ENCODE data around the gene KIF21B.

The KIF21B gene, protein sequence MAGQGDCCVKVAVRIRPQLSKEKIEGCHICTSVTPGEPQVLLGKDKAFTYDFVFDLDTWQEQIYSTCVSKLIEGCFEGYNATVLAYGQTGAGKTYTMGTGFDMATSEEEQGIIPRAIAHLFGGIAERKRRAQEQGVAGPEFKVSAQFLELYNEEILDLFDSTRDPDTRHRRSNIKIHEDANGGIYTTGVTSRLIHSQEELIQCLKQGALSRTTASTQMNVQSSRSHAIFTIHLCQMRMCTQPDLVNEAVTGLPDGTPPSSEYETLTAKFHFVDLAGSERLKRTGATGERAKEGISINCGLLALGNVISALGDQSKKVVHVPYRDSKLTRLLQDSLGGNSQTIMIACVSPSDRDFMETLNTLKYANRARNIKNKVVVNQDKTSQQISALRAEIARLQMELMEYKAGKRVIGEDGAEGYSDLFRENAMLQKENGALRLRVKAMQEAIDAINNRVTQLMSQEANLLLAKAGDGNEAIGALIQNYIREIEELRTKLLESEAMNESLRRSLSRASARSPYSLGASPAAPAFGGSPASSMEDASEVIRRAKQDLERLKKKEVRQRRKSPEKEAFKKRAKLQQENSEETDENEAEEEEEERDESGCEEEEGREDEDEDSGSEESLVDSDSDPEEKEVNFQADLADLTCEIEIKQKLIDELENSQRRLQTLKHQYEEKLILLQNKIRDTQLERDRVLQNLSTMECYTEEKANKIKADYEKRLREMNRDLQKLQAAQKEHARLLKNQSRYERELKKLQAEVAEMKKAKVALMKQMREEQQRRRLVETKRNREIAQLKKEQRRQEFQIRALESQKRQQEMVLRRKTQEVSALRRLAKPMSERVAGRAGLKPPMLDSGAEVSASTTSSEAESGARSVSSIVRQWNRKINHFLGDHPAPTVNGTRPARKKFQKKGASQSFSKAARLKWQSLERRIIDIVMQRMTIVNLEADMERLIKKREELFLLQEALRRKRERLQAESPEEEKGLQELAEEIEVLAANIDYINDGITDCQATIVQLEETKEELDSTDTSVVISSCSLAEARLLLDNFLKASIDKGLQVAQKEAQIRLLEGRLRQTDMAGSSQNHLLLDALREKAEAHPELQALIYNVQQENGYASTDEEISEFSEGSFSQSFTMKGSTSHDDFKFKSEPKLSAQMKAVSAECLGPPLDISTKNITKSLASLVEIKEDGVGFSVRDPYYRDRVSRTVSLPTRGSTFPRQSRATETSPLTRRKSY (N-terminal part only)

DNA sequence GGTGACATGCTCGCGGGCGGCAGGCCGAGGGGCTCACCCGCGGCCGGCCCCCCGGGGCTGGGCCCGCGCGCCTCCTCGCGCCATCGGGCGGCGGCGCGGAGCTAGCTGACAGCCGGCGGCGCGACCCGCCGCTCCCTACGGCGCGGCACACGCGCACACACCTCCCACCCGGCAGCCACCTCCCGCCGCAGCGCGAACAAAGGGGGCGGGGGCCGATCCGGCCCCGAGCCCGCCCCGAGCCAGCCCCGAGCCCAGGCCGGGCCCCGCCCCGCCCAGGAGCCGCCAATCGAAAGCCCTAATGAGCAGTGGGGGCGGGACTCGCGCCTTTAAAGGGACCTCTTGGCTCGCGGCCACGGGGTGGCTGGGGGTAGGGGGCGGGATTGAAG, at the start of gene KIF21B:
Gene KIF21B, minus strand, starts transcription at position 198 of the 386 bp plus-strand sequence. CDS start 331 bp downstream, outside the sequence.
- Histone ChIP-seq H3K4me3 (ENCODE audit: low read length) (peak within 1 kb of the TSS; percentile 72), H3K9me3 (ENCODE audit: control insufficient read depth, low read depth, low read length) (no peaks in the 10 kb centered on the region), H3K27me3 (ENCODE audit: control insufficient read depth, insufficient read depth, low read length) (peaks cover 8% of the 10 kb centered on the region), H3K36me3 (ENCODE audit: control insufficient read depth, low read depth, low read length) (no peaks in the 10 kb centered on the region), H3K4me1 (ENCODE audit: control insufficient read depth, low read depth, low read length) (peaks cover 37% of the 10 kb centered on the region), H3K27ac (ENCODE audit: low read length) (no peak within 1 kb of the TSS), H3K9ac (ENCODE audit: low read length) (peak within 1 kb of the TSS; percentile 31)

DNA sequence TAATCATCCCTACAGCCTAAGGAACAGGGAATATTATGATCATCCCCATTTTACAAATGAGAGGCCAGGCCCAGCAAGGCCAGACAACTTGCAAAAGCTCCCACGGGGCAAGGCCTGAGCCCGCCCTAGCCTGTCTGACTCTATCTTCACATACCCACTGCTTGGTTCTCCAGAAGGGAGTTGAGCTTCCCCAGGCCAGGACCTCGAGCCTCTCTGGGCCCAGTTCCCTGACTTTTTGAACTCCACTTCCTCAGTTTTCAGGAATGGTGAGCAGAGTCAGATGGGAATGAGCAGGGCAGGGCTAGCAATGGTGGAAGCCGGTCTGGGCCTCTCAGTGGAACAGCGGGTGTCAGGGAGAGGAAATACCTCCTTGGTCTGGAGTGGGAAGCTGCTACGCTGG, 49.4 kb upstream of the KIF21B start:
- H3K4me3 ChIP-seq (ENCODE audit: low read length): no peak overlapping the region
- no peaks in the 10 kb centered on the region for H3K27me3 ChIP-seq (ENCODE audit: control insufficient read depth, insufficient read depth, low read length)
- no peak overlapping the region for H3K9ac ChIP-seq (ENCODE audit: low read length)
- no peaks in the 10 kb centered on the region for H3K9me3 ChIP-seq (ENCODE audit: control insufficient read depth, low read depth, low read length)
- H3K27ac ChIP-seq (ENCODE audit: low read length): no peak overlapping the region
- H3K36me3 ChIP-seq (ENCODE audit: control insufficient read depth, low read depth, low read length): no peaks in the 10 kb centered on the region
- H3K4me1 ChIP-seq (ENCODE audit: control insufficient read depth, low read depth, low read length): no peaks in the 10 kb centered on the region

DNA sequence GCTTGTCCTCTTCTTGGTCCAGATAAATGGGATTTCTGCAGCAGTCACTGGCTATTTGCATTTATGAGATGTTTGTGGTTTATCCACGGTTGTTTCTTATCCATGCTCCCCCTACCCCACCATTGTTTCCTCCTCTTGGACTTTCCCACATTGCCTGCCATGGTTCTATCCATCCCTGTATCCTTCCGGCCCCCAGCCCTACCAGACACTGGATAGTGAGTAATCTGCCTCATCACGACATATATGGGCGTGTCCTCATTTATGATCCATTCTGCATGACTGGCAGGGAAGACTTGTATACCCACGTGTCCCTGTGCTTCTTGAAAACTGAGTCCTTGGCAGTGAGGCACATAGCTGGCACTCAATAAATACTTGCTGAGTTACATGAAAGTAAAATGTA, 48.6 kb upstream of the KIF21B start:
- no peaks in the 10 kb centered on the region for H3K27me3 ChIP-seq (ENCODE audit: control insufficient read depth, insufficient read depth, low read length)
- no peaks in the 10 kb centered on the region for H3K36me3 ChIP-seq (ENCODE audit: control insufficient read depth, low read depth, low read length)
- no peaks in the 10 kb centered on the region for H3K4me1 ChIP-seq (ENCODE audit: control insufficient read depth, low read depth, low read length)
- no peak overlapping the region for H3K9ac ChIP-seq (ENCODE audit: low read length)
- no peak overlapping the region for H3K27ac ChIP-seq (ENCODE audit: low read length)
- no peak overlapping the region for H3K4me3 ChIP-seq (ENCODE audit: low read length)
- no peaks in the 10 kb centered on the region for H3K9me3 ChIP-seq (ENCODE audit: control insufficient read depth, low read depth, low read length)

DNA sequence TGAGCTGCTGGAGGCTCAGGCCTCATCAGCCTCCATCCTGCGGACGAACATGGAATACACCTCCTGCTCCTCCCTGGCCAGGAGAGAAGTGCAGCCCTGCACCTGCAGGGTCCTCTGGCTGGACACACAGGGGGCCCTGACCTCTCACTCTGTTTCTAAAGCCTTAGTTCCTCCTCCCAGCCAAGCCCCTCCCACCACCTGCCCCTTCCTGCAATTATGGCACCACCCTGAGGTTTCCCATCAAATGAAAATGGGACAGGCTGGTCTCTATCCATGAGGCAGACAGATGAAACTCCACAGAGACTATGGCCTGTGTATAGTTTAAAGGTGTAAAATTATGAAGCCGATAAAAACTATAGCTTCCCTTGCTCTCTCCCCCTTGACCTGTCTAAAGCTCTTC, 46.1 kb upstream of the KIF21B start:
- no peak overlapping the region for H3K4me3 ChIP-seq (ENCODE audit: low read length)
- no peak overlapping the region for H3K27ac ChIP-seq (ENCODE audit: low read length)
- H3K4me1 ChIP-seq (ENCODE audit: control insufficient read depth, low read depth, low read length): no peaks in the 10 kb centered on the region
- H3K36me3 ChIP-seq (ENCODE audit: control insufficient read depth, low read depth, low read length): no peaks in the 10 kb centered on the region
- H3K9me3 ChIP-seq (ENCODE audit: control insufficient read depth, low read depth, low read length): no peaks in the 10 kb centered on the region
- no peak overlapping the region for H3K9ac ChIP-seq (ENCODE audit: low read length)
- H3K27me3 ChIP-seq (ENCODE audit: control insufficient read depth, insufficient read depth, low read length): no peaks in the 10 kb centered on the region

DNA sequence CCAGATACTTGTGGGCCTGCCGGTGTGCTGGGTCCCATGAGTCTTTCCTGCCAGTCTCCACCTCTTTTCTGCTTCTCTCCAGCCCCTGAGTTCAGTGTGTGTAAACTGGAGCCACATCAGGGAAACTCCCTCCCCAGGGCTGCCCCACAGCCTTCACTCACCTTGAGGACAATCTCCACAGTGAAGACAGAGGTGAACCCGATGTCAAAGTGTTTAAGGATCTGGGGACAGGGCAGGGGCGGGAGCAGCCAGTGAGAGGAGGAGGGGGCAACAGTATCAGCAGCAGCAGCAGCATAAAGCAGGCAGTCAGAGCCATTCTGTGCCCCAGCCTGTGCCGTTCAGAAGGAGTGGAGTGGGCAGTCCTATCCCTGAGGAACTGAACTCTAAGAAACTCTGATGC, 45.5 kb upstream of the KIF21B start:
- no peaks in the 10 kb centered on the region for H3K4me1 ChIP-seq (ENCODE audit: control insufficient read depth, low read depth, low read length)
- no peak overlapping the region for H3K27ac ChIP-seq (ENCODE audit: low read length)
- no peak overlapping the region for H3K4me3 ChIP-seq (ENCODE audit: low read length)
- no peaks in the 10 kb centered on the region for H3K36me3 ChIP-seq (ENCODE audit: control insufficient read depth, low read depth, low read length)
- no peaks in the 10 kb centered on the region for H3K27me3 ChIP-seq (ENCODE audit: control insufficient read depth, insufficient read depth, low read length)
- H3K9ac ChIP-seq (ENCODE audit: low read length): no peak overlapping the region
- H3K9me3 ChIP-seq (ENCODE audit: control insufficient read depth, low read depth, low read length): no peaks in the 10 kb centered on the region

DNA sequence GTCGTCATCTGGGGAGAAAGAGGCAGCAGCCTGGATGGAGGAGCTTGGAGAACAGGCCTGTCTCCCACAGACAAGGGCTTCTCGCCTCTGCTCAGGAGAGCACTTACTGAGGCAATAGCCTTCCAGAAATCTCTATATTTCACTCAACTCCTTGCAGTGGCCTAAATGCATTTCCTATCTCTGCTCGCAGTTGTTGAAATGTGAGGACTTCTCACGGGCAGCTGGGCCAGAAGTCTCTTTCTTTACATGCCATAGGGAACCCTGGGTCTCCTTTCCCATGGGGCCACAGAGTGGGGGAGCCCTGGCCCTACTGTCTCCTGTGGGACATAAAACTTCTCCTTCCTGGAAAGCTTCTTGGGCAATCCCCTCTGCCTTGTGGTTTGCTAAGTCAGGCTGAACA, 43.5 kb upstream of the KIF21B start:
- H3K9ac ChIP-seq (ENCODE audit: low read length): no peak overlapping the region
- no peak overlapping the region for H3K27ac ChIP-seq (ENCODE audit: low read length)

DNA sequence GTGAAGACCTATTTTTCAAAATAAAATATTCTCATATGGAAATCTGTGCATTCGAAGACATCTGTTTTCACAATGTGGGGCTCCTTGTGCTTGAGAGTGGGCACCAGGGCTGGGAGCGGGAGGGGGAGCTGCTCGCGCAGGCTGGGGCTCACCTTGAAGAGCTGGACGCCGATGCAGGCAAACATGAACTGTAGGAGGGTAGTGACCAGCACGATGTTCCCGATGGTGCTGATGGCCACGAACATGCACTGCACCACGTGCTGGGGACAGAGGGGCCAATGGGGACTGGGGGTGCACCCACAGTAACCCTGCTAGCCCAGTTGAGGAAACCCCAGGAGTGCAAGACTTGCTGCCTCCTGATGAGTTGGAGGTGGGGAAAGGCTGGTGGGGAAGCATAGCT, 42.2 kb upstream of the KIF21B start:
- Histone ChIP-seq H3K4me3 (ENCODE audit: low read length) (no peak overlapping the region), H3K9ac (ENCODE audit: low read length) (no peak overlapping the region), H3K27me3 (ENCODE audit: control insufficient read depth, insufficient read depth, low read length) (no peaks in the 10 kb centered on the region), H3K4me1 (ENCODE audit: control insufficient read depth, low read depth, low read length) (peaks cover 5% of the 10 kb centered on the region), H3K36me3 (ENCODE audit: control insufficient read depth, low read depth, low read length) (no peaks in the 10 kb centered on the region), H3K9me3 (ENCODE audit: control insufficient read depth, low read depth, low read length) (no peaks in the 10 kb centered on the region), H3K27ac (ENCODE audit: low read length) (no peak overlapping the region)

More for the DNA sequence above, 43.5 kb upstream of the KIF21B start:
- H3K36me3 ChIP-seq (ENCODE audit: control insufficient read depth, low read depth, low read length): no peaks in the 10 kb centered on the region
- H3K4me1 ChIP-seq (ENCODE audit: control insufficient read depth, low read depth, low read length): peaks cover 5% of the 10 kb centered on the region
- H3K4me3 ChIP-seq (ENCODE audit: low read length): no peak overlapping the region
- no peaks in the 10 kb centered on the region for H3K27me3 ChIP-seq (ENCODE audit: control insufficient read depth, insufficient read depth, low read length)
- H3K9me3 ChIP-seq (ENCODE audit: control insufficient read depth, low read depth, low read length): no peaks in the 10 kb centered on the region

DNA sequence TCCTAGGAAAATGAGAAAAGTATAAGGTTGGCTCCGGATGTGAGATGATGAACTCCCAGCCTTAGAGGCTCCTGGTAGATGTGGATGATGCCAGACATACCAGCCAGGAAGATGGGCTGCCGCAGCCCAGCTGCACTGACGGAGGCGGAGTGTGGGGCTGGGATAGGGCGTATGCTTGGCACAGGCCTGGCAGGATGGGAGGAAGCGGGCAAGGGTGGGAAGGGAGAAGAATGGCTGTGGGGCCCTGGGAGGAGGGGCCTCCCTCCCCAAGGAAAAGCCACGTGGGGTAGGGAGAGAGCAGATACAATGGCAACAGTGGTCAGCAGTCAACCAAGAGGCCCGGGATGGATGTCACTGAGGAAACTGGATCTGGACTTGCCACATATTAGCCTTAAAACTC, 41.3 kb upstream of the KIF21B start:
- H3K36me3 ChIP-seq (ENCODE audit: control insufficient read depth, low read depth, low read length): no peaks in the 10 kb centered on the region
- H3K9me3 ChIP-seq (ENCODE audit: control insufficient read depth, low read depth, low read length): no peaks in the 10 kb centered on the region
- no peaks in the 10 kb centered on the region for H3K27me3 ChIP-seq (ENCODE audit: control insufficient read depth, insufficient read depth, low read length)
- peaks cover 8% of the 10 kb centered on the region for H3K4me1 ChIP-seq (ENCODE audit: control insufficient read depth, low read depth, low read length)
- H3K4me3 ChIP-seq (ENCODE audit: low read length): no peak overlapping the region
- no peak overlapping the region for H3K27ac ChIP-seq (ENCODE audit: low read length)
- H3K9ac ChIP-seq (ENCODE audit: low read length): no peak overlapping the region

DNA sequence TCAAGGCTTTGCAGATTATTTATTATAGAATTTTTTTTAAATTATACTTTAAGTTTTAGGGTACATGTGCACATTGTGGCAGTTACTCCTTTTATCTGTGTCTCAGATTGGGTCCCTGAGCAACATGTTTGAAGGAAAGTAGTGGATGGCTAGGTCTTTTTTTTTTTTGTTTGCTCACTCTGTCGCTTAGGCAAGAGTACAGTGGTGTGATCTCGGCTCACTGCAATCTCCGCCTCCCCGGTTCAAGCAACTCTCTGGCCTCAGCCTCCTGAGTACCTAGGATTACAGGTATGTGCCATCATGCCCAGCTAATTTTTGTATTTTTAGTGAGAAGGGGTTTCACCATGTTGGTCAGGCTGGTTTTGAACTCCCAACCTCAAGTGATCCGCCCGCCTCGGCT, 39.6 kb upstream of the KIF21B start:
- Histone ChIP-seq H3K9ac (ENCODE audit: low read length) (no peak overlapping the region), H3K4me3 (ENCODE audit: low read length) (no peak overlapping the region), H3K9me3 (ENCODE audit: control insufficient read depth, low read depth, low read length) (no peaks in the 10 kb centered on the region), H3K27ac (ENCODE audit: low read length) (no peak overlapping the region), H3K36me3 (ENCODE audit: control insufficient read depth, low read depth, low read length) (no peaks in the 10 kb centered on the region), H3K4me1 (ENCODE audit: control insufficient read depth, low read depth, low read length) (peaks cover 19% of the 10 kb centered on the region), H3K27me3 (ENCODE audit: control insufficient read depth, insufficient read depth, low read length) (no peaks in the 10 kb centered on the region)

DNA sequence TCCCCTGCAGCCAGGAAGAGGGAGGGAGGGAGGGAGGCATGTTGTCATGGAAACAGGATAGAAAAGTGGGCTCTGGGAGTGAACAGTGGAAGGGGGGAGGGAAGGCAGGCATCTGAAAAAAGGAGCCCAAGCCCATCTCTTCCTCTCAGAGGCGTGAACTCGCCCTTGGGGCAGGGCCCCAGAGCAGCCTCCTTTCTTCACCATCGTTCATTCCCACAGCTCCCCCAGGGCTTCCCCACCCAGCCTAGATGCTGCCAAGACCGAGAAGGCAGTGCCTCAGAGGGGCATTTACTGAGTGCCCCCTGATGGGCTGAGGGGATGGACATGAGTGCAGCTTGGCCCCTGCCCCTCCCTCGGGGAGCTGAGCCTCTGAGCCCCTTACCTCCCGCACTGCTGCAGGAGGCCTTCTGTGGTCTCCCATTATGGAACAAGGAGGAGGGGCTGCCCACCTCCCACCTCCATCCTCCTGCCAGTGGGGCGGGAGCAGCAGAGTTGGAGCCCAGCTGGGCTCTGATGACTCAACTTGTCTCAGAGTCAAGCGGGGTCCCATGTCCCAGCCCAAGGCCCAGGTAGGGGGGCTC, 39.1 kb upstream of the KIF21B start:
- Histone ChIP-seq H3K36me3 (ENCODE audit: control insufficient read depth, low read depth, low read length) (no peaks in the 10 kb centered on the region), H3K4me3 (ENCODE audit: low read length) (no peak overlapping the region), H3K9ac (ENCODE audit: low read length) (no peak overlapping the region), H3K4me1 (ENCODE audit: control insufficient read depth, low read depth, low read length) (peaks cover 19% of the 10 kb centered on the region), H3K27ac (ENCODE audit: low read length) (no peak overlapping the region), H3K9me3 (ENCODE audit: control insufficient read depth, low read depth, low read length) (no peaks in the 10 kb centered on the region), H3K27me3 (ENCODE audit: control insufficient read depth, insufficient read depth, low read length) (no peaks in the 10 kb centered on the region)

DNA sequence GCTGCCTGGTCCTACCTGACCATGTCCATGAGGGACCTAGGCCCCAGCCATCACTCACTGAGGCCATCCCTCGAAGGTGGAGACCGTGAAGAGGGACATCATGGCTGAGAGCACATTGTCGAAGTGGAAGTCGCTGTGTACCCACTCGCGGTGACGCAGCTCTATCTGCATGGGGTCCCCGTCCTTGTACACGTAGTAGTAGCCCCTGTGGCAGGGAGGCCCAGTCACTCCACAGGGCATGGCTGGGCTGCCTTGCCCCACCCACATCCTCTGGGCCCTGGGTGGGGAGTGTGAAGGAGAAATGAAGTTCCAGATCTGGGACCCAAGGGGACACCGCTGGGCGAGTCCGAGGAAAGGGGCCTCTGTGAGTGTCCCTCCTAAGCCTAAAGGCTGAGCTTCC, 38.4 kb upstream of the KIF21B start:
- no peak overlapping the region for H3K27ac ChIP-seq (ENCODE audit: low read length)
- H3K4me1 ChIP-seq (ENCODE audit: control insufficient read depth, low read depth, low read length): peaks cover 19% of the 10 kb centered on the region
- H3K9me3 ChIP-seq (ENCODE audit: control insufficient read depth, low read depth, low read length): no peaks in the 10 kb centered on the region
- H3K36me3 ChIP-seq (ENCODE audit: control insufficient read depth, low read depth, low read length): no peaks in the 10 kb centered on the region
- no peak overlapping the region for H3K9ac ChIP-seq (ENCODE audit: low read length)
- H3K27me3 ChIP-seq (ENCODE audit: control insufficient read depth, insufficient read depth, low read length): no peaks in the 10 kb centered on the region
- H3K4me3 ChIP-seq (ENCODE audit: low read length): no peak overlapping the region
